GM12891 (cell line): ENCODE results near the gene PTPRCAP.

Experiments used
- PAX5 ChIP-seq: IDR thresholded peaks from 2 replicates; pipeline ENCODE4 v1.6.1; 2011; ENCODE audit warnings: low read length, moderate library complexity, mild to moderate bottlenecking; ENCODE audit not compliant: insufficient read depth, severe bottlenecking
- POLR2A ChIP-seq: IDR thresholded peaks from 2 replicates; pipeline ENCODE4 v1.6.1; 2011; ENCODE audit warnings: low read depth, low read length, control low read depth
- POLR2AphosphoS5 ChIP-seq: IDR thresholded peaks from 2 replicates; pipeline ENCODE4 v1.6.1; 2011; ENCODE audit warnings: low read depth, low read length, control low read depth
- TAF1 ChIP-seq: IDR thresholded peaks from 2 replicates; pipeline ENCODE4 v1.6.1; 2011; ENCODE audit warnings: low read depth, low read length, control low read depth

DNA sequence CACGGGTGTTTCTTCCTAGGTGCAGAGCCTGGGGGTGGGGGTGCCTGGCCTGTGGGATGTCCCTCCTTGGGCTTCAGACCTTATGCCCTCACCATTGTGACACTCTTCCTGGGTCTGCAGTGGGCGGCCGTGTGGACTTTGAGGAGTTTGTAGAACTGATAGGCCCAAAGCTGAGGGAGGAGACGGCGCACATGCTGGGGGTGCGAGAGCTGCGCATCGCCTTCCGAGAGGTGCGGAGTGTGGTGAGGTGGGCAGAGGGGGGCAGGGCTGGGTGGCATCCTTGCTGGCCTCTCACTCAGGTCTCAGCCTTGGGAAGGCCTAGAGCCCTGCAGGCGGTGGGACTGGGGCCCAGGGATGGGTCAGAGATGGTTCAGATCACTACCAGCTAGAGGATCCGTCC, 20.0 kb upstream of the PTPRCAP start:
- no peak for TF ChIP-seq POLR2AphosphoS5
- TF ChIP-seq POLR2A = no peak
- no peak for TF ChIP-seq PAX5
- no peak for TF ChIP-seq TAF1
